ENCODE data around the gene TRMT1L. TPM values are rescaled to one million over a fixed set of nuclear protein-coding genes. Genes with fewer than 3 reads are reported as not detected.

The TRMT1L gene
- total RNA-seq, 2 donors from 2014 or later: 19.8 to 35.7 TPM

DNA sequence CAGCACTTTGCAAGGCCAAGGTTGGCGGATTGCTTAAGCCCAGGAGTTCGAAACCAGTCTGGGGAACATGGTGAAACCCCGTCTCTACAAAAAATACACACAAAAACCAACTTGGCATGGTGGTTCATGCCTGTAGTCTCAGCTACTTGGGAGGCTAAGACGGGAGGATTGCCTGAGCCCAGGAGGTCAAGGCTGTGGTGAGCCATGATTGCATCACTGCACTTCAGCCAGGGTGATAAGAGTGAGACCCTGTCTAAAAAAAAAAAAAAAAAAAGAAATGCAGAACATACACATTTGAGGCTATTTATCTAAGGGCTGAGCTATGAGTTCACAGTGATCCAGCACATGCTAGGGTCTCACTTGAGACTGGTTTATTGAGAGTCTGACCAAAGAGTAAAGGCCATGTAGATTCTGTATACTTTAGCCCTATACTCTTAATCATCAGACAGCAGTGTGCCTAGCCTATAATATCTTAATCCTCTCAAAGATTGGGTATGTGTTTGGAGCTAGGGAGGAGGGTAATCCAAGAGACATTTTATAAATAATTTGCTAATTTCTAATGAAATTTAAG is 87.5 kb downstream of the TRMT1L start:
- no peak for DNase-seq (ENCODE audit: low spot score)
- Histone ChIP-seq H3K27me3 (replicated peaks; ENCODE audit: insufficient read depth) (no peaks in the 10 kb centered on the region), H3K4me3 (no peak overlapping the region), H3K4me1 (replicated peaks) (no peaks in the 10 kb centered on the region), H3K27ac (no peak overlapping the region), H3K36me3 (no peaks in the 10 kb centered on the region), H3K9me3 (no peaks in the 10 kb centered on the region)
- WGBS: 97% methylated on average over 4 of the region's 4 CpGs
- no peak for TF ChIP-seq CTCF (IDR thresholded peaks at IDR 0.05)
- TF ChIP-seq POLR2A (IDR thresholded peaks at IDR 0.05): no peak
- TF ChIP-seq POLR2AphosphoS5 (IDR thresholded peaks at IDR 0.05): no peak
- intact Hi-C loops (cut with DNase I): no loop called here

DNA sequence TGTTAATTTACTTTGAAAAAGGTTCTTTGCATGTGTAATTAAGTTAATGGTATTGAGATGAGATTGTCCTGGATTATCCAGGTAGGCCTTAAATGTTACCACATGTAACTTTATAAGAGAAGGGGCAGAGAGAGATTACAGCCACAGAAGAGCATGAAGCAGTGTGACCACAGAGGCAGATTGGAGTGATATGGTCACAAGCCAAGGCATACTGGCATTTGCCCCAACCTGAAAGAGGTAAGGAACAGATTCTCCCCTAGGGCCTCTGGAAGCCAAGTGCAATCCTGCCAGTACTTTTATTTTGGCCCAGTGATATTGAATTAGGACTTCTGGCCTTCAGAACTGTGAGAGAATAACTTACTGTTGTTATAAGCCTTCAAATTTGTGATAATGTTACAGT is 88.4 kb downstream of the TRMT1L start:
- H3K4me3 ChIP-seq: no peak overlapping the region
- H3K27me3 ChIP-seq (replicated peaks; ENCODE audit: insufficient read depth): no peaks in the 10 kb centered on the region
- no peak overlapping the region for H3K27ac ChIP-seq
- no peaks in the 10 kb centered on the region for H3K36me3 ChIP-seq
- intact Hi-C loops (cut with DNase I): no loop called here
- peak; percentile 48 for DNase-seq (ENCODE audit: low spot score)
- H3K9me3 ChIP-seq: no peaks in the 10 kb centered on the region
- H3K4me1 ChIP-seq (replicated peaks): no peaks in the 10 kb centered on the region
- no peak for TF ChIP-seq POLR2AphosphoS5 (IDR thresholded peaks at IDR 0.05)
- TF ChIP-seq POLR2A (IDR thresholded peaks at IDR 0.05): no peak
- TF ChIP-seq CTCF (IDR thresholded peaks at IDR 0.05): no peak

Other genes starting within 250 kb of the TRMT1L start
- gene NIBAN1, start 182.4 kb downstream of the TRMT1L start, total RNA-seq: 10 to 100 TPM; 47.3 to 97.4 TPM
- gene RNF2, start 111.4 kb downstream of the TRMT1L start, total RNA-seq: 10 to 100 TPM; 16.9 to 33.1 TPM
- 10 to 100 TPM in 1 of 2 donors, 1 to 10 TPM in 1; 7.3 to 14.3 TPM for gene SWT1, start 214 bp upstream of the TRMT1L start, total RNA-seq
- gene IVNS1ABP, start 160.3 kb upstream of the TRMT1L start, total RNA-seq: 10 to 100 TPM; 44.4 to 58.8 TPM